ENCODE results near the gene PLPP4.

PLPP4 gene

GRCh38 chr10:120575411-120575810 is 118.4 kb downstream of the PLPP4 start:
- TF ChIP-seq SIN3A (IDR thresholded peaks at IDR 0.05; ENCODE audit: borderline replicate concordance, insufficient read depth, low read length) = no peak
- no peak for TF ChIP-seq REST (IDR thresholded peaks at IDR 0.05; ENCODE audit: insufficient read depth in 1 of 2, low read depth in 2 of 2, low read length in 2 of 2)
- no peak for TF ChIP-seq FOXP2 (optimal IDR thresholded peaks at IDR 0.05; ENCODE audit: borderline replicate concordance, extremely low read depth, extremely low read length, insufficient read depth)
- TF ChIP-seq TAF1 (IDR thresholded peaks at IDR 0.05; ENCODE audit: borderline replicate concordance, insufficient read depth, low read length) = no peak
- no peak for TF ChIP-seq POLR2AphosphoS5 (IDR thresholded peaks at IDR 0.05; ENCODE audit: low read depth, low read length)

GRCh38 chr10:120578134-120578533 is 121.1 kb downstream of the PLPP4 start:
- no peak for TF ChIP-seq SIN3A (IDR thresholded peaks at IDR 0.05; ENCODE audit: borderline replicate concordance, insufficient read depth, low read length)
- no peak for TF ChIP-seq TAF1 (IDR thresholded peaks at IDR 0.05; ENCODE audit: borderline replicate concordance, insufficient read depth, low read length)
- no peak for TF ChIP-seq POLR2AphosphoS5 (IDR thresholded peaks at IDR 0.05; ENCODE audit: low read depth, low read length)
- no peak for TF ChIP-seq REST (IDR thresholded peaks at IDR 0.05; ENCODE audit: insufficient read depth in 1 of 2, low read depth in 2 of 2, low read length in 2 of 2)
- no peak for TF ChIP-seq FOXP2 (optimal IDR thresholded peaks at IDR 0.05; ENCODE audit: borderline replicate concordance, extremely low read depth, extremely low read length, insufficient read depth)

- TF ChIP-seq POLR2AphosphoS5 (IDR thresholded peaks at IDR 0.05; ENCODE audit: low read depth, low read length) (no peak), TAF1 (IDR thresholded peaks at IDR 0.05; ENCODE audit: borderline replicate concordance, insufficient read depth, low read length) (no peak), SIN3A (IDR thresholded peaks at IDR 0.05; ENCODE audit: borderline replicate concordance, insufficient read depth, low read length) (no peak), FOXP2 (optimal IDR thresholded peaks at IDR 0.05; ENCODE audit: borderline replicate concordance, extremely low read depth, extremely low read length, insufficient read depth) (no peak), REST (IDR thresholded peaks at IDR 0.05; ENCODE audit: insufficient read depth in 1 of 2, low read depth in 2 of 2, low read length in 2 of 2) (no peak)
Measured at GRCh38 chr10:120578890-120579289, 121.9 kb downstream of the PLPP4 start.

GRCh38 chr10:120580918-120581895 is 124.2 kb downstream of the PLPP4 start:
- TF ChIP-seq REST (IDR thresholded peaks at IDR 0.05; ENCODE audit: insufficient read depth in 1 of 2, low read depth in 2 of 2, low read length in 2 of 2) = no peak
- TF ChIP-seq POLR2AphosphoS5 (IDR thresholded peaks at IDR 0.05; ENCODE audit: low read depth, low read length) = no peak
- TF ChIP-seq SIN3A (IDR thresholded peaks at IDR 0.05; ENCODE audit: borderline replicate concordance, insufficient read depth, low read length) = no peak
- no peak for TF ChIP-seq FOXP2 (optimal IDR thresholded peaks at IDR 0.05; ENCODE audit: borderline replicate concordance, extremely low read depth, extremely low read length, insufficient read depth)
- TF ChIP-seq TAF1 (IDR thresholded peaks at IDR 0.05; ENCODE audit: borderline replicate concordance, insufficient read depth, low read length) = no peak

All from PFSK-1 (cell line).